Breast epithelium (tissue), 4 donors: ENCODE measurements around the gene SLC37A2. TPM values are rescaled to one million over a fixed set of nuclear protein-coding genes. Genes with fewer than 3 reads are reported as not detected.

Source experiments
- DNase-seq, 2 donors: peaks; one replicate each; pipeline ENCODE4 v3.0.0-alpha.2; 2019; ENCODE audit warnings: low spot score in 2 of 2
- H3K27ac ChIP-seq, 2 donors: fragments of 200-600 bp; sonication (generic) in 1 of 2; one replicate each; pipeline ENCODE4 v1.5.1; 2016 to 2019; ENCODE audit warnings: mild to moderate bottlenecking in 1 of 2
- H3K27me3 ChIP-seq, 2 donors: fragments of 200-600 bp; sonication (generic) in 1 of 2; one replicate each; pipeline versions ENCODE4 v1.5.1 to v1.6.0; 2017 to 2019; ENCODE audit warnings: control low read depth in 1 of 2, mild to moderate bottlenecking in 1 of 2
- H3K36me3 ChIP-seq: fragments of 200-600 bp; one replicate; pipeline ENCODE4 v1.5.1; 2019
- H3K4me1 ChIP-seq, 2 donors: fragments of 200-600 bp; sonication (generic); one replicate each; pipeline ENCODE4 v1.5.1; 2016 to 2019; ENCODE audit warnings: control low read depth in 1 of 2
- H3K4me3 ChIP-seq, 3 donors: fragments of 200-600 bp; sonication (generic); 1 replicate in 2 of 3; 2 replicates in 1 of 3; pipeline ENCODE4 v1.5.1; 2016 to 2019; ENCODE audit warnings: mild to moderate bottlenecking in 3 of 3, moderate library complexity in 2 of 3
- H3K9me3 ChIP-seq, 2 donors: fragments of 200-600 bp; sonication (generic) in 1 of 2; one replicate each; pipeline ENCODE4 v1.5.1; 2016 to 2019; ENCODE audit warnings: control low read depth in 1 of 2
- CTCF ChIP-seq, 3 donors: fragments of 450-650 bp; IDR thresholded peaks; one replicate each; pipeline ENCODE4 v1.5.1; 2016 to 2017; ENCODE audit warnings: antibody characterized with exemption in 3 of 3, mild to moderate bottlenecking in 3 of 3, moderate library complexity in 3 of 3
- POLR2A ChIP-seq: fragments of 450-650 bp; IDR thresholded peaks from one replicate; pipeline ENCODE4 v1.6.1; 2016; ENCODE audit warnings: antibody characterized with exemption, mild to moderate bottlenecking, moderate library complexity
- POLR2AphosphoS5 ChIP-seq, 3 donors: sonication (generic); formaldehyde crosslinking; IDR thresholded peaks; one replicate each; pipeline ENCODE4 v1.6.1; 2017; ENCODE audit warnings: antibody characterized with exemption in 3 of 3
- intact Hi-C: fragments of 100-400 bp; cut with DNase I; formaldehyde crosslinking; loops from one replicate; pipeline ENCODE4 v1.15.1; 2023; ENCODE audit warnings: low total_unique reads
- total RNA-seq, 3 donors: library from RNA; depleted of rRNA; stranded (reverse); fragments of >200 nt; gene quantifications; one replicate each; pipeline ENCODE4 v1.1.0, GENCODE V29; 2016

The SLC37A2 gene
- total RNA-seq, 3 donors from 2014 or later, result 3.9 to 38.9 (median 13.6) TPM

- H3K4me1 ChIP-seq, result no peaks in the 10 kb centered on the region
- intact Hi-C loops, result no loop called here
- DNase-seq, result no peak
- H3K27me3 ChIP-seq, result no peaks in the 10 kb centered on the region
- TF ChIP-seq CTCF (IDR thresholded peaks at IDR 0.05), result no peak
- no peak for TF ChIP-seq POLR2A
- no peak for TF ChIP-seq POLR2AphosphoS5 (IDR thresholded peaks at IDR 0.05)
- no peak overlapping the region for H3K27ac ChIP-seq
- no peaks in the 10 kb centered on the region for H3K36me3 ChIP-seq
- no peaks in the 10 kb centered on the region for H3K9me3 ChIP-seq
- H3K4me3 ChIP-seq, result no peak overlapping the region
Observed at GRCh38 chr11:125102025-125102424, 38.9 kb downstream of the SLC37A2 start.

GRCh38 chr11:125102510-125102909 lies 39.4 kb downstream of the SLC37A2 start:
- Histone ChIP-seq H3K4me1 (no peaks in the 10 kb centered on the region), H3K9me3 (no peaks in the 10 kb centered on the region), H3K27ac (no peak overlapping the region), H3K27me3 (no peaks in the 10 kb centered on the region), H3K4me3 (no peak overlapping the region), H3K36me3 (no peaks in the 10 kb centered on the region)
- TF ChIP-seq CTCF (IDR thresholded peaks at IDR 0.05), result no peak
- no peak for TF ChIP-seq POLR2AphosphoS5 (IDR thresholded peaks at IDR 0.05)
- no peak for TF ChIP-seq POLR2A
- DNase-seq, result no peak
- intact Hi-C loops, result no loop called here

- Histone ChIP-seq H3K4me3 (no peak overlapping the region), H3K36me3 (no peaks in the 10 kb centered on the region), H3K9me3 (no peaks in the 10 kb centered on the region), H3K4me1 (no peaks in the 10 kb centered on the region), H3K27me3 (no peaks in the 10 kb centered on the region), H3K27ac (no peak overlapping the region)
- no peak for TF ChIP-seq CTCF (IDR thresholded peaks at IDR 0.05)
- TF ChIP-seq POLR2AphosphoS5 (IDR thresholded peaks at IDR 0.05), result no peak
- TF ChIP-seq POLR2A, result no peak
- intact Hi-C loops, result no loop called here
- no peak for DNase-seq
Observed at GRCh38 chr11:125105926-125106325, 42.8 kb downstream of the SLC37A2 start.

GRCh38 chr11:125108469-125108868 lies 45.4 kb downstream of the SLC37A2 start:
- no peaks in the 10 kb centered on the region for H3K27me3 ChIP-seq
- DNase-seq, result no peak
- no peak overlapping the region for H3K4me3 ChIP-seq
- no peak for TF ChIP-seq CTCF (IDR thresholded peaks at IDR 0.05)
- TF ChIP-seq POLR2AphosphoS5 (IDR thresholded peaks at IDR 0.05), result no peak
- no peak for TF ChIP-seq POLR2A
- intact Hi-C loops, result no loop called here
- no peaks in the 10 kb centered on the region for H3K9me3 ChIP-seq
- no peak overlapping the region for H3K27ac ChIP-seq
- H3K36me3 ChIP-seq, result no peaks in the 10 kb centered on the region
- no peaks in the 10 kb centered on the region for H3K4me1 ChIP-seq

GRCh38 chr11:125110506-125110905 lies 47.4 kb downstream of the SLC37A2 start:
- Histone ChIP-seq H3K4me1 (no peaks in the 10 kb centered on the region), H3K9me3 (no peaks in the 10 kb centered on the region), H3K27ac (no peak overlapping the region), H3K27me3 (no peaks in the 10 kb centered on the region), H3K4me3 (peak overlapping the region; percentile 57 to 96 (median 81)), H3K36me3 (no peaks in the 10 kb centered on the region)
- no peak for DNase-seq
- TF ChIP-seq POLR2AphosphoS5 (IDR thresholded peaks at IDR 0.05) (no peak), POLR2A (no peak), CTCF (IDR thresholded peaks at IDR 0.05) (no peak)
- intact Hi-C loops, result no loop called here
